Measurements from ENCODE around the gene TMEM119.
"Not testable (repeated sequence)": the region's sequence is repeated elsewhere in the genome, so short reads cannot be mapped to it uniquely, and the experiment has no call there.

The TMEM119 gene

GRCh38 chr12:108563136-108563803 lies 34.6 kb downstream of the TMEM119 start:
- DNase-seq, result peak; percentile 84

- peak; percentile 100 for DNase-seq
Observed at GRCh38 chr12:108562348-108563135, 35.3 kb downstream of the TMEM119 start, which contains the start of gene ISCU. ISCU (plus strand) TSS chr12:108562596; CDS start chr12:108562623, 27 bp downstream.

- DNase-seq, result peak; percentile 58
Observed at GRCh38 chr12:108561852-108562347, 36.0 kb downstream of the TMEM119 start.

GRCh38 chr12:108560752-108561719 lies 36.8 kb downstream of the TMEM119 start, which contains the start of gene SART3:
SART3 (minus strand) TSS chr12:108561173; CDS start chr12:108561154, 19 bp downstream.
- DNase-seq, result peak; percentile 87

- DNase-seq, result no peak
Observed at GRCh38 chr12:108560321-108560721, 37.6 kb downstream of the TMEM119 start.

GRCh38 chr12:108559748-108560147 lies 38.1 kb downstream of the TMEM119 start:
- no peak for DNase-seq

GRCh38 chr12:108559007-108559655 lies 38.8 kb downstream of the TMEM119 start:
- DNase-seq, result peak; percentile 66

- DNase-seq, result not testable (repeated sequence)
Observed at GRCh38 chr12:108555383-108555782, 42.5 kb downstream of the TMEM119 start.

- no peak for DNase-seq
Observed at GRCh38 chr12:108553799-108554198, 44.1 kb downstream of the TMEM119 start.

GRCh38 chr12:108551535-108551934 lies 46.3 kb downstream of the TMEM119 start:
- no peak for DNase-seq

- DNase-seq, result no peak
Observed at GRCh38 chr12:108548954-108549521, 48.8 kb downstream of the TMEM119 start.

- no peak for DNase-seq
Observed at GRCh38 chr12:108547686-108548085, 50.2 kb downstream of the TMEM119 start.

- no peak for DNase-seq
Observed at GRCh38 chr12:108543652-108544051, 54.2 kb downstream of the TMEM119 start.

- no peak for DNase-seq
Observed at GRCh38 chr12:108542320-108542719, 55.6 kb downstream of the TMEM119 start.
